GM19455 (cell line): ENCODE measurements around the gene EVC.
"Not testable (repeated sequence)": the region's sequence is repeated elsewhere in the genome, so short reads cannot be mapped to it uniquely, and the experiment has no call there.

Experiments used
- ATAC-seq: cut with Tn5 transposase; IDR thresholded peaks from one replicate; pipeline ENCODE4 v1.9.1; 2021; ENCODE audit not compliant: unreplicated experiment

Gene EVC

GRCh38 chr4:5839332-5839731 is 128.3 kb downstream of the EVC start:
- no peak for ATAC-seq

- no peak for ATAC-seq
Observed at GRCh38 chr4:5839751-5840674, 129.0 kb downstream of the EVC start.

- no peak for ATAC-seq
Observed at GRCh38 chr4:5842456-5842855, 131.5 kb downstream of the EVC start.

GRCh38 chr4:5843573-5844530 is 132.9 kb downstream of the EVC start:
- no peak for ATAC-seq

- no peak for ATAC-seq
Observed at GRCh38 chr4:5845035-5845905, 134.3 kb downstream of the EVC start.

- no peak for ATAC-seq
Observed at GRCh38 chr4:5851637-5852301, 140.8 kb downstream of the EVC start.

GRCh38 chr4:5852523-5853202 is 141.7 kb downstream of the EVC start:
- ATAC-seq: no peak

GRCh38 chr4:5854929-5855328 is 143.9 kb downstream of the EVC start:
- no peak for ATAC-seq

GRCh38 chr4:5856362-5856761 is 145.4 kb downstream of the EVC start:
- ATAC-seq: not testable (repeated sequence)

- ATAC-seq: no peak
Observed at GRCh38 chr4:5857199-5857598, 146.2 kb downstream of the EVC start.

GRCh38 chr4:5858020-5858769 is 147.2 kb downstream of the EVC start:
- ATAC-seq: no peak

GRCh38 chr4:5863461-5864113 is 152.6 kb downstream of the EVC start:
- no peak for ATAC-seq
